Activated T-helper 2 cell treated with anti-CD3 and anti-CD28 coated beads, Interferon-gamma antibody, Interleukin-2, Interleukin-4, amounts not matched to agents 10 μg/mL and 5 μg/mL and 100 μg/mL, durations not matched to agents 14 hours and 24 hours and 36 hours (primary cell): ENCODE data around the gene TCEA3. TPM values are rescaled to one million over a fixed set of nuclear protein-coding genes. Genes with fewer than 3 reads are reported as not detected.
A peak's percentile ranks its signal among the peaks of the same experiment; 100 is the strongest.

Source experiments
- DNase-seq: peaks from one replicate; pipeline ENCODE4 v3.0.0; 2021; ENCODE audit warnings: low spot score
- H3K27ac Mint-ChIP-seq: one replicate; pipeline ENCODE4 v1.8.0; 2021; ENCODE audit warnings: mixed read lengths
- H3K27me3 Mint-ChIP-seq: one replicate; pipeline ENCODE4 v1.8.0; 2021; ENCODE audit warnings: low read depth, mixed read lengths
- H3K36me3 Mint-ChIP-seq: one replicate; pipeline ENCODE4 v1.8.0; 2021; ENCODE audit warnings: low read depth, mixed read lengths
- H3K4me1 Mint-ChIP-seq: one replicate; pipeline ENCODE4 v1.8.0; 2021; ENCODE audit warnings: low read depth, mixed read lengths
- H3K4me3 Mint-ChIP-seq: one replicate; pipeline ENCODE4 v1.8.0; 2021; ENCODE audit warnings: low read depth, mild to moderate bottlenecking, moderate library complexity, mixed read lengths
- H3K9me3 Mint-ChIP-seq: one replicate; pipeline ENCODE4 v1.8.0; 2021; ENCODE audit warnings: mixed read lengths
- intact Hi-C: fragments of 100-400 bp; cut with micrococcal nuclease; formaldehyde crosslinking; loops from one replicate; pipeline ENCODE4 v1.15.1; 2023
- total RNA-seq: library from RNA; stranded (reverse); gene quantifications from 2 replicates; pipeline ENCODE4 v1.2.3, GENCODE V29; 2022

TCEA3 gene
- total RNA-seq, 1 donor from 2014 or later, result 3.3 TPM

- no peak for DNase-seq
- Mint-ChIP-seq H3K36me3 (peaks cover 69% of the 10 kb centered on the region), H3K4me1 (peaks cover 48% of the 10 kb centered on the region), H3K9me3 (no peaks in the 10 kb centered on the region), H3K27ac (peak overlapping the region; percentile 0), H3K4me3 (no peak overlapping the region), H3K27me3 (no peaks in the 10 kb centered on the region)
- intact Hi-C loops, result loop anchor here (5.0 kb wide), 1 partner anchor 237 kb away; no protein-coding TSS in a partner anchor
These were observed 84.9 kb downstream of the TCEA3 start for GRCh38 chr1:23339632-23340031.

GRCh38 chr1:23337869-23338268, 86.7 kb downstream of the TCEA3 start:
- Mint-ChIP-seq H3K27ac (peak overlapping the region; percentile 24), H3K4me1 (peaks cover 48% of the 10 kb centered on the region), H3K36me3 (peaks cover 78% of the 10 kb centered on the region), H3K27me3 (no peaks in the 10 kb centered on the region), H3K4me3 (no peak overlapping the region), H3K9me3 (no peaks in the 10 kb centered on the region)
- DNase-seq, result no peak
- intact Hi-C loops, result no loop called here

- H3K27me3 Mint-ChIP-seq, result no peaks in the 10 kb centered on the region
- H3K4me1 Mint-ChIP-seq, result peaks cover 19% of the 10 kb centered on the region
- peaks cover 82% of the 10 kb centered on the region for H3K36me3 Mint-ChIP-seq
- H3K4me3 Mint-ChIP-seq, result no peak overlapping the region
- no peak overlapping the region for H3K27ac Mint-ChIP-seq
- DNase-seq, result no peak
- intact Hi-C loops, result no loop called here
- H3K9me3 Mint-ChIP-seq, result no peaks in the 10 kb centered on the region
These were observed 92.8 kb downstream of the TCEA3 start for GRCh38 chr1:23331713-23332112.

Other genes starting within 250 kb of the TCEA3 start
- not detected in 2 replicates for gene HTR1D, start 207.2 kb downstream of the TCEA3 start, total RNA-seq
- 231 and 237 TPM in 2 replicates for gene HNRNPR, start 80.5 kb downstream of the TCEA3 start, total RNA-seq
- gene ZNF436, start 54.9 kb downstream of the TCEA3 start, total RNA-seq, result 4.9 and 6.1 TPM in 2 replicates
- gene ASAP3, start 59.4 kb upstream of the TCEA3 start, total RNA-seq, result 0.48 TPM in 1 of 2 replicates, not detected in the other
- 17.2 and 18.6 TPM in 2 replicates for gene E2F2, start 106.5 kb upstream of the TCEA3 start, total RNA-seq
- gene ID3, start 134.8 kb upstream of the TCEA3 start, total RNA-seq, result 24.7 and 26.9 TPM in 2 replicates